GM19372 (cell line): Measurements from ENCODE around the gene CDC40.

Source experiments
- ATAC-seq: cut with Tn5 transposase; IDR thresholded peaks from one replicate; pipeline ENCODE4 v1.9.1; 2021; ENCODE audit warnings: mild to moderate bottlenecking, low read depth, moderate library complexity; ENCODE audit not compliant: unreplicated experiment

CDC40 gene

GRCh38 chr6:110180228-110181008 lies at the start of gene CDC40:
TSS of gene CDC40 (plus strand) at chr6:110180427. CDS start at chr6:110180445, 18 bp downstream.
- ATAC-seq, result peak; percentile 47

GRCh38 chr6:110137924-110138887 lies 42.0 kb upstream of the CDC40 start:
- ATAC-seq, result no peak

GRCh38 chr6:110139052-110139451 lies 41.2 kb upstream of the CDC40 start:
- no peak for ATAC-seq

GRCh38 chr6:110140650-110141049 lies 39.6 kb upstream of the CDC40 start:
- no peak for ATAC-seq

- ATAC-seq, result no peak
These were observed 32.4 kb upstream of the CDC40 start for GRCh38 chr6:110147870-110148269.

- ATAC-seq, result no peak
These were observed 21.7 kb upstream of the CDC40 start for GRCh38 chr6:110158479-110158878.

- ATAC-seq, result no peak
These were observed 10.1 kb upstream of the CDC40 start for GRCh38 chr6:110170081-110170480.

- ATAC-seq, result no peak
These were observed 6.6 kb upstream of the CDC40 start for GRCh38 chr6:110173506-110174132.

GRCh38 chr6:110178626-110179405 lies 1.4 kb upstream of the CDC40 start:
- no peak for ATAC-seq

GRCh38 chr6:110179406-110180227 lies 610 bp upstream of the CDC40 start, which contains the start of gene WASF1:
TSS of gene WASF1 (minus strand) at chr6:110179670. CDS start at chr6:110127601, 52,069 bp downstream.
- peak; percentile 91 for ATAC-seq

- no peak for ATAC-seq
These were observed 1.2 kb downstream of the CDC40 start for GRCh38 chr6:110181131-110182030.

- ATAC-seq, result no peak
These were observed 3.2 kb downstream of the CDC40 start for GRCh38 chr6:110183292-110183885.

- peak; percentile 58 for ATAC-seq
These were observed 5.7 kb downstream of the CDC40 start for GRCh38 chr6:110185879-110186278.

GRCh38 chr6:110188791-110189190 lies 8.6 kb downstream of the CDC40 start:
- no peak for ATAC-seq

- ATAC-seq, result no peak
These were observed 10.5 kb downstream of the CDC40 start for GRCh38 chr6:110190726-110191125.

- no peak for ATAC-seq
These were observed 11.2 kb downstream of the CDC40 start for GRCh38 chr6:110191477-110191876.

GRCh38 chr6:110195639-110196038 lies 15.4 kb downstream of the CDC40 start:
- ATAC-seq, result no peak

GRCh38 chr6:110196874-110197273 lies 16.6 kb downstream of the CDC40 start:
- no peak for ATAC-seq
